GM18870 (cell line): Measurements from ENCODE around the gene PBX2.
"Not testable (repeated sequence)": the region's sequence is repeated elsewhere in the genome, so short reads cannot be mapped to it uniquely, and the experiment has no call there.

Experiments used
- ATAC-seq: cut with Tn5 transposase; IDR thresholded peaks from one replicate; pipeline ENCODE4 v1.9.1; 2021; ENCODE audit warnings: moderate library complexity; ENCODE audit not compliant: unreplicated experiment

PBX2 gene, protein sequence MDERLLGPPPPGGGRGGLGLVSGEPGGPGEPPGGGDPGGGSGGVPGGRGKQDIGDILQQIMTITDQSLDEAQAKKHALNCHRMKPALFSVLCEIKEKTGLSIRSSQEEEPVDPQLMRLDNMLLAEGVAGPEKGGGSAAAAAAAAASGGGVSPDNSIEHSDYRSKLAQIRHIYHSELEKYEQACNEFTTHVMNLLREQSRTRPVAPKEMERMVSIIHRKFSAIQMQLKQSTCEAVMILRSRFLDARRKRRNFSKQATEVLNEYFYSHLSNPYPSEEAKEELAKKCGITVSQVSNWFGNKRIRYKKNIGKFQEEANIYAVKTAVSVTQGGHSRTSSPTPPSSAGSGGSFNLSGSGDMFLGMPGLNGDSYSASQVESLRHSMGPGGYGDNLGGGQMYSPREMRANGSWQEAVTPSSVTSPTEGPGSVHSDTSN

DNA sequence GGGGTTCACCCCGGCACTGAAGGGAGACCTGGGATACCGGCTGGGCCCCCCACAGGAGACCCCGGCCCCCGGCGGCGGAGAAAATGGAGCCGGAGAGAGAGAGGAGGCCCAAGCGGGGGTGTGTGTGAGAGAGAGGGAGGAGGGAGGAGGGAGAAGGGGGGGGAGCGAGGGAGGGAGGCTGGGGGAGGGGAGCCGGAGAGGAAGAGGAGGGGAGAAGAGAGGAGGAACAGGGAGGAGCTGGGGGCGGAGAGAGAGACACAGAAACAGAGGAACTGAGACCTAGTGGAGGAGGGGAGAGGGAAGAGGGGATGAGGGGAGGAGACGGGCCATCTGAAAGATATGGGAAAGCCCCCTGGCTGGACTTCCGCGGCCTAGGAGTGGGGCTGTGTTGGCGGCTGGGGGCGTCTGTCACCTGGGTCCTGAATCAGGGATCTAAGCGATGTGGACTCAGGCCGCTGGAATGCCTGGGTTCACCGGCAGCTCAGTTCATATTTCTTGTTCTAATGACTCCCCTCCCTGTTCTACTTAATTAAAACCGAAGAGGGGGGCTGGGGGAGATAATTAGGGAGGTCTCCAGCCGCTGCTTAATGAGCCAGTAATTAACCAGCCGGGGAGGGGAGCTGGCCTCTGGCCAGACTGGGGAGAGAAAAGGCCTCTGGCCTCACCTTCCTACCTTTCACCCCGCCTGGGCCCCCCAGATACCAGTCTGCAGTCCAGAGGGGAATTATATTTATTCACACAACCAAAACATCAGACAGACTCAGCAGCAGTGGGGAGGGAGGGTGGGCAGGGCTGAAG is at the start of gene PBX2:
Gene PBX2 (minus strand): TSS at position 149 of the 798 bp plus-strand sequence. CDS start 287 bp downstream, outside the sequence.
- ATAC-seq: no peak

DNA sequence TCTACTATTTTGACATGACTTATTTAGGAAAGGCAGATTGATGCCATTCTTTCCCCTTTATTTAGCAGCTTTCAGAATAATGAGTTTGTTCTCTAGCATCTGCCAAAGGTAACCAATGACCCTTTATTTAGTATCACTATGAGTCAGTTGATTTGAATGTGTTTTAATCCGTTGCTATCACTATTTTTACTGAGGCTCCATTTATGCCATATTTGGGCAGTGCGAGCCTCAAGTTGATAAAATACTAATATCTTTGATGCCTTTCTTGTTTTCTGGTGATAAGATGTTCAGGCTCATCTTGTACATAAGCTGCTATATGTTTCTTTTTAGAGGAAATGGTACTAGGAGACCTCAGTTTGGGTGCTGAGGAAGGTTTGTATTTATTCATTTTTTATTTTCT is 49.5 kb upstream of the PBX2 start:
- ATAC-seq: no peak

DNA sequence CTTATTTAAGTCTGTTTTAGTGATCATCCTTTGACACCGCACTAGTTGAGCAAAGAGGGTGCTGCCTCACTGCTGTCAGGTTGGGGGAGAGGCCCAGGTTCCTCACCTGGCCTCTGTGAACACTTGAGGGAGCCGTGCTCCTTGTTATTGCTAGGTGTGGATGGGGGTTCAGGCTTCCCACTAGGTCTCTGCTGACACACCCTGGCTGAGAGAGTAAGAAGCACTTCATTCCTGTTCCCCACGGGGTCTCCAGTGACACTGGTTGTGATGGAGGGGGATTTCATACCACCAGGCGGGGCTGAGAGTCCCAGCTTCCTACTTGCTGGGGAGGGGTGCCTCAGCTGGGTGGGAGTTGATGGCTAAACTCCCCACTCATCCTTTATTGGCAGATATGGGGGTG is 44.9 kb upstream of the PBX2 start:
- no peak for ATAC-seq

DNA sequence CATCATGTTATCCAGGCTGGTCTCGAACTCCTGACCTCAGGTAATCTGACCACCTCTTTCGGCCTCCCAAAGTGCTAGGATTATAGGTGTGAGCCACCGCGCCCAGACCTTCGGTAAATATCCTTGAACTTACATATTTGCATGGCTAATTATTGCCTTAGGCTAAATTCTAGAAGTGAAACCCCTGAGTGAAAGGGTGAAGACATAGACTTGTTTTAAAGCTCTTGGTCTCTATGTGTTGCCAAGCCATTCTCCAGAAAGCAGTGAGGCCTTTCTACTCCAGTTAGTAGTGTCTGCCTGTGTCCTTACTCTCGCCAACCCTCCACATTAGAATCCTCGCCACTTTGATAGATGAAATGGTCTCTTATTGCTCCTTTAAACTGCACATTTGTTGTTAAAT is 36.4 kb upstream of the PBX2 start:
- no peak for ATAC-seq

DNA sequence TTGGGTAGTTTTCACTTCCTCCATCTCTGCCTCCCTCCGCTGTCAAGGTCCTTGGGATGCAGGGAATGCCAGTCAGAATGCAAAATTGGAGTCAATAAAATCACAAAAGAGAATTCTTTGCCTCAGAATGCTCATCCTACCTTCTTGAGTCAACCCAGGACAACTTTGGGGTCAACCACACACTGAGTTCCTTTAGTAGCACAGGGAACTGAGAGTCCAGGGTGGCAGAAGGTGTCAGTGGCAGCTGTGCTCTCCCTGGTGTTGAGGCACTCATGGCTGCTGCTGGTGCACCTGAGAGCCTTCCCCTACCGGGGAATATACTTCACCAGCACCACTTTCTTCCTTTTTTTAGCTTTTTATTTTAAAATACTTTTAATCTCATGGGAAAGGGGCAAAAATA is 34.7 kb upstream of the PBX2 start:
- no peak for ATAC-seq

DNA sequence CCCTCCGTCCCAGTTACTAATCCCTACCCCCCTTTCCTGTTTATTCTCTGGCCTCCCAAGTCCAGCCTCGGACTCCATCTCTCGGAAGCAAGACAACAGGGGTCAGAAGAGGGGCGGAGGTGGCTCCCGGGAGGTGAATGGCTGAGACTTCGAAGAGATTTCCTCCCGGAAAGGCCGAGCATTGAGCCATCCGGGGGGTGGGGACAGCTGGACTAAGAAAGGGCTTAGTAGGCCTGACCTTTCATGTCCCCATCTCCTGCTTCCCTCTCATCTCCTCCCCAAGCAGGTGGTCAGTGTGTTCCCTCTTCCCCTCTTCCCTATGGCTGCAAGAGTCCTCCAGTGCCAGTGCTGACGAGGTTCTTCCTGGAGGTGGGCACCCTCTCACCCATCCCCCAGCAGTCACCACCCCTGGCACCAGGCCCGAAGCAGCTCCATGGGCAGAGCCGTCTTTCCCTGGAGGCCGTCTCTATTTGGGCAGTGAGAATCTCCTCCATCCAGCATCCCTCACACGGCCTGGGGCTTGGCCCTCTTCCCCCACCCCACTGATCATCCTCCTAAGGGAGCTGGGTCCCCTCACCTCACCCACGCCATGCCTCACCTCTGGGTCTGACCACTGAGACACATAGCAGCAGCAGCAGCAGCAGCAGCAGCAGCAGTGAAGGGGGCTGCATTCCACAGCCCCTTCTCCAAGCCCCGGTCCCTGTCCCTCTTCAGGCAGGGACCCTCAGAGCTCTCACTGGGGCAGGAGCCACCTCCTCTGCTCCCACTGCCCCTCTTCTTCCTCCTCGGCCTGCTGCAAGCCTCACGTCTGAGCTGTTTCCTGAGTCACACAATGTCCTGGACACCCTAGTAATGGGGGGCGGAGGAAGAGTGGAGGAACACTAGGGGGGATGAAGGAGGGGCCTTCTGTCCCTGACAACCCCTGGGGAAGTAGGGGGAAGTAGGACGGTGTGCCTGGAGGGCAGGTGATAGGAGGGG is 33.5 kb upstream of the PBX2 start, which contains the start of gene NOTCH4:
Gene NOTCH4 (minus strand): TSS at position 810 of the 978 bp plus-strand sequence. CDS start 139 bp downstream, at position 671.
- no peak for ATAC-seq

DNA sequence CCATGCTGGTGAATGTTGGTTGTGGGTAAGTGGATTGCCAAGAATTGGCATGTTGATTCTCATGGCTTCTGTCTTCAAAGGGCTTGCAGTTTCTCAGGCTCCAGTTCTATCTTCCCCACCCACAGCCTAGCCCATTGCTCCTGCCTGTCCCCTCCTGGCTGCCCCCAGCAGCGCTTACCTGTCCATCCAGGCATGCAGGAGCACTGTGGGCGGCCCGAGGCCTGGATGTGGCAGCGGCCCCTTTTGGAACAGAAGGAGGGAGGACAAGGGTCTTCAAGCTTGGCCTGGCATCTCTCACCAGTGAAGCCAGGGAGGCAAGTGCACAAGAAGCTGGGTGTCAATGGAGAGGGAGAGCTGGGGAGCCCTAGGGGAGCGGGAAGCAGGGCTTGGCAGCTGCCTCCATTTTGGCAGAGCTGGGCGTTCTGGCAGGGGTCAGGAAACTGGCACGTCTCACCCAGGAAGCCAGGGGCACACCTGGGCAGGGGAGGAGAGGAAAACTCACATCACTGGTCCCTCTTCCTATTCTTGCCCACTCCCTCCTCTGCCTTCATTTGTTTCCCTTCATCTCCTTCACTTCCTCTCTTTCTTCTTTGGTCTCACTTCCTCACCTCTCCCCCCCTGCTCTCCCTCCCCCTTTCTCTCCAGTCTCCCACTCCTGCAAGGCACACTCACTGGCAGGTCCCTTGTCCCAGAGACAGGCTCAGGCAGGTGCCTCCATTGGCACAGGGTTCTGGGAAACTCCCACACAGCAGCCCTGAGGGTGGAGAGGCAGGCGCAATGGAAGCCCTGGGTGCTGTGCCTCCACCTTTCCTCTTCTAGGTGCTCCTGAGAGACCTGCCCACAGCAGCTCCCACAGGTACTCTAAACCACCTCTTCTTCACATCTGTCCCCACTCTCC is 32.6 kb upstream of the PBX2 start:
- no peak for ATAC-seq

DNA sequence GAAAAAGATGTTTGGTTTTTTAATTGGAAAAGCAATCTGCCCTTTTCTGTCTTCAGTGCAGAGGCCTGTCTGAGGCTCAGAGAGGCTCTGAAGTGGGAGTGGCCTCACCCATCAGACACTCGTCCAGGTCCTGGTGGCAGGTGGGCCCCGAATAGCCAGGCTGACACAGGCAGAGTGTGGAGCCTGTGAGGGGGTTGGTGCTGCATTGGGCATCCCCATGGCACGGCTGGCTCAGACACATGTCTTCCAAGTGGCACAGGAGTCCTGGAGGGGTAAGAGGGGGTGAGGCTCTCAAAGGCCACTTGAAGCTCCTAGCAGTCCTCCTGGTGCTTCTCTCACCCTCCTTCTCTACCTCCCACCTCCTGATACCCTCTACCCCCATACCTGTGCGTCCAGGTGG is 30.0 kb upstream of the PBX2 start:
- no peak for ATAC-seq

DNA sequence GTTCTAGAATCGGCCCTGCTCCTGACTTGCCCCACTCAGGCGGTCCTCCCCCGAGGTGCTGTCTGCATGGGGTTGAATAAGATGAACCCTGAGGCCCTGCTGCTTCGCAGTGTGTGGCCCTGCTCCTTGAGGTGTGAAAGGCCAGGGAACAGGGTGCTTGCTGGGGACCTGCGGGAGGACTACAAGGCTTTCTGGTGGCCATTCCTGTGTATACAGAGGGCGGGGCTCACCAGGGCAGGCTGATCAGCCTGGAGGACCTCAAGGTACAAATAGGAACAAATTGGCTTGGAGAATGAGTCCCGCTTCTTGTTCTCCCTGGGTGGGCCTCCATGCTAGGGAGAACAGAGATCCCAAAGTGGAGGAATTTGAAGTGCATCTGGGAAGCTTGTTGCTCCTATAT is 28.2 kb upstream of the PBX2 start:
- ATAC-seq: no peak

DNA sequence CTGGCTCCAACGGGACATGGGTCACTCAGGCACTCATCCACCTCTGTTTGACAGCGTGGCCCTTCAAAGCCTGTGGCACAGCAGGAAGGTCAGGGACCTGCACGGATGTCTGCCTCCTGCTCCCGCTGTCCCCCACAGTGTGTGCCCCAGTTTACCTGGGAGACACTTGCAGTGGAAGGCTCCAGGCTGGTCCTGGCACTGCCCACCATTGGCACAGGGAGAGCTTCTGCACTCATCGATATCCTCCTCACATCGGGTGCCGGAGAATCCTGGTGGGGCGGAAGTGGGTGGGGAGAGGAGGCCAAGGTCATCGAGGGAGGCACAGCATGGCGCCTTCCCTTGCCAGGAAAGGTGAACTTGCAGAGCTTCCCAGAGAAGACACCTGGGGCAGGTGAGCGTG is 27.0 kb upstream of the PBX2 start:
- no peak for ATAC-seq

DNA sequence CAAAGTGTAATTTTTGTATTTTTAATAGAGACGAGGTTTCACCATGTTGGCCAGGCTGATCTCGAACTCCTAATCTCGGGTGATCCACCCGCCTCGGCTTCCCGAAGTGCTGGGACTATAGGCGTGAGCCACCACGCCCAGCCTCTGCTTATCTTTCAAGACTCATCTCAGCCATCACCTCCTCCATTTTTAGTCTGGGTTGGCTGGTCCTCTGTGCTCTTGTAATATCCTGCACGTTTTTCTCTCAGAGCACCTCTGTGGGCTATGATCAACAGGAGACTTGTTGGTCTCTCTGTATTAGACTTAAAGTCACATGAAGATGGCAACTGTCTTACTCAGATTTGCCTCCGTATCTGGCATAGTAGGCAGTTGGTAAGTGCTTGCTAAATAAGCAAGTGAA is 26.3 kb upstream of the PBX2 start:
- no peak for ATAC-seq

DNA sequence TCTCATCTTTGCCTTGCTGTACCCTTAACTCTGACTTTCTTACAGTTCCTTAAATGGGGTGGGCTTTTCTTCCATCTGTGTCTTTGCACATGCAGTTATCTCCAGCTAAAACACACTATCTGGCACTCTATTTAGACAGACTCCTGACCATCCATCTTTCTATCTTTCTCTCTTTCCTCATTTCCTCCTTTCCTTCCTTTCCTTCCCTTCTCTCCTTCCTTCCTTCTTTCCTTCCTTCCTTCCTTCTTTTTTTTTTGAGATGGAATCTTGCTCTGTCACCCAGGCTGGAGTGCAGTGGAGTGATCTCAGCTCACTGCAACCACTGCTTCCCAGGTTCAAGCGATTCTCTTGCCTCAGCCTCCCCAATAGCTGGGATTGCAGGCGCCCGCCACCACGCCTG is 25.6 kb upstream of the PBX2 start:
- no peak for ATAC-seq

DNA sequence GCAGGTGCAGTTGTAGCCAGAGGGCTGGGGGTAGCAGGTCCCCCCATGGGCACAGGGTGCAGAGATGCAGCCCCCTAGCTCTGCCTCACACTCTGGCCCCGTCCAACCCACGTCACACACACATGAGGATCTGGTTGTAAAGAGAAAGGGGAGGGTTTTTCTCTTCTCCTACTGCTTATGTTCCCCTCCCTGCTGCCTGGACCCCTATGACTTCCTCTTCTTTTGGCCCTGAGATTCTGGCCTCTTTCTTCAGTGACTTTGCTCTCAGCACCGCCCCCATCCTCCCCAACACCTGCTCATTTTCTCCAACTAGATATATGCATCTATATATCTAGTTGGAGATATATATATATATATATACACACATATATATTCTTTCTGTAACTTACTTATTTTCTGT is 24.1 kb upstream of the PBX2 start:
- ATAC-seq: no peak

DNA sequence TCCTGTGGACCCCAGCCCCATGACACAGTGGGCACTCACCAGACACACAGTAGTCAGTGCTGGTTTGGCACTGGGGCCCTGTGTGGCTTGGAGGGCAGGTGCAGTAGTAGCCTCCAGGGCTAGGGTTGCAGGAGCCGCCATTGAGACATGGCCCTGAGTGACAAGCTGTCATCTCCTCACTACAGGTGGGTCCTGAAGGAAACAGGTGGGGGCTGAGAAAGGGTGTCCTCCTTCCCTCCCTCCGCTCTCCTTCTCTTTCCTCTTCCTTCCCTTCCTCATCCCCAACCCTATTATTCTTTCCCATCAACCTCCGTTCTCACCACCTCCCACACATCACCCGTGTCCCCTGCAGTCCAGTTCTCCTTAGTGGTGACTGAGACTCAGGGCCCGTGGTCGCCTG is 23.6 kb upstream of the PBX2 start:
- ATAC-seq: no peak

DNA sequence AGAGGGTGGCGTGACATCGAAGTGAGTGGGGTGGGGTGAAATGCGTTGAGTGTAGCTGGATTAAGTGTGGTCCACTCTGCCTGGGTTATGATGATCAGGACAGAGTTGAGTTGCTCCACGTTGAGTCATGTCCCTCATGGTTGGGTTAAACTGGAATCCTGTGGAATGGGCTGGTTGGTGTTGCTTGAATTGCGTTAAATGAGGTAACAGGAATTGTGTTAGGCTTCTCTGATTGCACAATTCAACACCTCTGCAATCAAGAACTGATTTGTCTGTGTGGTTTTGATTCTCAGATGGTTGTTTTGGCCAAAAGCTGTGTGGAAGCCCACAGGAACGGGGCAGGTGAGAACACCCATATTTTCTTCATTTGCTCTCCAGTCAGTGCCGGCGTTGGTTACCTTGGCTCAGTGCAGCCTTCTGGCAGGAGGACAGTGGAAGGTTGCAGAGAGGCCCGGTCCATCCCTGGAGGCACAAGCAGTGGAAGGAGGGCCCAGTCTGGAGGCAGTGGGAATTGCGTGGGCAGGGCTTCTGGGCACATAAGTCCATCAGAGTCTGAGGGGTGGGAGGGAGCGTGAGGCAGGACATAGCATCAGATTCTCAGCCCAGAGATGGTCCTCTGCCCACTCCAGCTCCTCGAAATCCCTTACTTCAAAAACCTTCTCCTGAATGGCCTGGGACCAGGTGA is 22.2 kb upstream of the PBX2 start:
- ATAC-seq: no peak

DNA sequence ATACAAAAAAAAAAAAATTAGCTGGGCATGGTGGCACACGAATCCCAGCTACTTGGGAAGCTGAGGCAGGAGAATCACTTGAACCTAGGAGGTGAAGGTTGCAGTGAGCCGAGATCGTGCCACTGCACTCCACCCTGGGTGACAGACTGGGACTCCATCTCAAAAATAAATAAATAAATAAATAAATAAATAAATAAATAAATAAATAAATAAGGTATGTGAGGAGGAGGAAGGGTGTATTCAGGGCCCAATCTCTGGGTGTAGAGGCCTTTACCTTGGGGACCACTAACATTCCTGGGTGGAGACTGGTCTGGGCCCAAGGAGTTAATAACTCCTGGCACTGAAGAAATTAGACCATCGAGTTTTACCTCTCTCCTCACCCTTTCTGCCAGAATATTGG is 21.4 kb upstream of the PBX2 start:
- not testable (repeated sequence) for ATAC-seq

DNA sequence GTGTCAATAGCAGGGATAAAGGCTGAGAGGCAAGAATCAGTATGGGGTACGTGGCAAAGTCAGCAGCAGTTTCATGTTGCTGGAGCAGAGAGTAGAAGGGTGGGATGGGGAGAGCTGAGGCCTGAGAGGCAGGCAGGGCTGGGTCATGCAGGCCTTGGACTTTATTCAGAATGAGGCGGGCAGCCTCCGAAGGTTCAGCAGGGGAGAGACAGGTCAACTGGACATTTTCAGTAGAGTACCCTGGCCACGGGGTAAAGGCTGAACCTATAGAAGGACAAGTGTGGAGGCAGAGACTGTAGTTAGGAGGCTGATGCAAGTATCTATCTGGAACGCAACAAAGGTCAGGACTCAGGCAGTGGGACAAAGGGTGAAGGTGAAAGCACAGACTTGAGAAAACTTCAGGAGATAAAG is 20.2 kb upstream of the PBX2 start:
- no peak for ATAC-seq

DNA sequence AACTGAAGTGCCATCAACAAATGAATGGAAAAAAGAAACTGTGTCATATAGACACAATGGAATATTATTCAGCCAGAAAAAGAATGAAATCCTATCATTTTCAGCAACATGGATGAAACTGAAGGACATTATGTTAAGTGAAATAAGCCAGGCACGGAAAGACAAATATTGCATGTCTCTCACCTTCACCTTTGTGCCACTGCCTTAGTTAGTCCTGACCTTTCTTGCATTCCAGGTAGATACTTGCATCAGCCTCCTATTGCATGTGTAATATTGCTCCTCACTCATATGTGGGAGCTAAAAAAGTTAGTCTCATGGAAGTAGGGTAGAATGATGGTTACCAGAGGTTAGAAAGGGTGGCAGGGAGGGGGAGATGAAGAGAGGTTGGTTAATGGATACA is 19.0 kb upstream of the PBX2 start:
- ATAC-seq: no peak

DNA sequence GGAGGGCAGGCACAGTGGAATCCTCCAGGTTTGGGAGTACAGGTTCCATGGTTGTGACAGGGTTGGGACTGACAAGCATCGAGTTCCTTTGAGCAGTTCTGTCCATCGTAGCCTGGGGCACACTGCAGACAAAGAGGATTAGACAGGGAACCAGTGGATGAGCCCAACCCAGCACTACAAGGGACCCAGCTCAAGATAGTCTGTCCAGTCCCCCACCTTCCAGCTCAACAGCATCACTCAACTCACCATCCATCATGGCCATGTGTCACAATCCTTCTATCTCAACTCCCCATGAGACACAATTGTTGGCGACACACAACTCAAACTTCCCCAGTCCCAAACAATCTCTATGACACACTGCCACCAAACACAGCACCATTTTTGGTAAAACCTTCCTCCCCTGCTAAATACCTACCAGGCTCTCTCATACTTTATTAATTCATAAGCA is 14.3 kb upstream of the PBX2 start:
- no peak for ATAC-seq
